AG04449 (cell line): ENCODE measurements around the gene MAPK11.

Experiments used
- CTCF ChIA-PET: fragments of 350-600 bp; formaldehyde crosslinking; extraction: SDS; loops from one replicate; lab custom pipeline; 2021; ENCODE audit warnings: antibody characterized with exemption; lab: Yijun Ruan, JAX
- POLR2A ChIA-PET: fragments of 400-600, 350-600 bp; formaldehyde crosslinking; extraction: SDS; loops from one replicate; lab custom pipeline; 2020; ENCODE audit warnings: antibody characterized with exemption, inconsistent platforms; lab: Yijun Ruan, JAX
- DNase-seq: peaks from one replicate; pipeline ENCODE4 v3.0.0-alpha.2; 2010; ENCODE audit warnings: low read depth, low spot score
- H3K4me3 ChIP-seq: 2 replicates; pipeline ENCODE4 v1.5.1; 2011; ENCODE audit warnings: low read depth, mild to moderate bottlenecking, control low read depth, low read length
- TF ChIP-seq, protein P1 (sequence below): IDR thresholded peaks from one replicate; pipeline ENCODE4 v1.5.1; 2011; ENCODE audit warnings: mild to moderate bottlenecking, moderate library complexity, low read length, control low read depth, inconsistent platforms; ENCODE audit not compliant: insufficient read depth; ENCODE audit errors: missing control alignments

The MAPK11 gene

DNA sequence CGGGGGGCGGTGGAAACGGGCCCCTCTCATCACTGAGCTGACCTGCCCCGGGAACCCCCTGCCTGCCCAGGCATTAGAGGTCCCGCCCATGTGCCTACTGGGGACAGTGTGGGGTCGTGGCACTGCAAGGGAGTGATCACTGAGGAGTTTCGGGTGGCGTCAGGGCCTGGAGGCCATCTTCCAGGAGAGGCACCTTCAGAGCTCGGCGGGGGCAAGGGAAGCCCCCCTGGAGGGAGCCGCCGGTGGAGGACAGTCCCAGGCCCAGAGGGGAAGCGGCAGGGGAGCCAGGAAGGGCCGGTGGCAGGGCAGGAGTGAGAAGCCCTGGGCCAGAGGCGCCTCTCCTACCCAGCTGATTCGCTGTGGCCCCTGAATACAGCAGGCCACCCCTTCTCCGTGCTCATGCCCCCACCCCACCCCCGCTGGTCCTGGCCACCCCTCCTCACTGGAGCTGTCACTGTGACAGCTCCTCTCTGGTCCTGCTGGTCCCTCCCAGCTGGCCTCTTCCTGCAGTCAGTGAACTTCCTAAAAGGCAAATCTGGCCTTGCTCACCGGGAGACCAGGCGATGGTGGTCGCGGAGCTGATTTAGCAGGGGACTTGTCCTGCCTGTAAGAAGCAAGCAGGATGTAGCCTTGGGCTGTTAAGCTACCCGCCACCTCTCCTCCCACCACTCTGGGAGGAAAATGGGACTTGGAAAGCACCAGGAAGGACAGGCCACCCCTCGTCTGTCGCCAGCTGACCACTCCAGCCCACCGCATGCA is 2.0 kb upstream of the MAPK11 start:
- DNase-seq = no peak
- H3K4me3 ChIP-seq = no peak overlapping the region; the same call in 1 of the 2 replicates
- POLR2A ChIA-PET = interaction anchor here (1.0 to 1.4 kb wide), 3 partner anchors 10 to 30 kb away, joined by 3 to 7 read pairs (median 3); no protein-coding TSS in a partner anchor
- TF ChIP-seq, protein P1, sequence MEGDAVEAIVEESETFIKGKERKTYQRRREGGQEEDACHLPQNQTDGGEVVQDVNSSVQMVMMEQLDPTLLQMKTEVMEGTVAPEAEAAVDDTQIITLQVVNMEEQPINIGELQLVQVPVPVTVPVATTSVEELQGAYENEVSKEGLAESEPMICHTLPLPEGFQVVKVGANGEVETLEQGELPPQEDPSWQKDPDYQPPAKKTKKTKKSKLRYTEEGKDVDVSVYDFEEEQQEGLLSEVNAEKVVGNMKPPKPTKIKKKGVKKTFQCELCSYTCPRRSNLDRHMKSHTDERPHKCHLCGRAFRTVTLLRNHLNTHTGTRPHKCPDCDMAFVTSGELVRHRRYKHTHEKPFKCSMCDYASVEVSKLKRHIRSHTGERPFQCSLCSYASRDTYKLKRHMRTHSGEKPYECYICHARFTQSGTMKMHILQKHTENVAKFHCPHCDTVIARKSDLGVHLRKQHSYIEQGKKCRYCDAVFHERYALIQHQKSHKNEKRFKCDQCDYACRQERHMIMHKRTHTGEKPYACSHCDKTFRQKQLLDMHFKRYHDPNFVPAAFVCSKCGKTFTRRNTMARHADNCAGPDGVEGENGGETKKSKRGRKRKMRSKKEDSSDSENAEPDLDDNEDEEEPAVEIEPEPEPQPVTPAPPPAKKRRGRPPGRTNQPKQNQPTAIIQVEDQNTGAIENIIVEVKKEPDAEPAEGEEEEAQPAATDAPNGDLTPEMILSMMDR = no peak
- CTCF ChIA-PET = interaction anchor here (0.7 to 4.9 kb wide), 16 partner anchors 8 to 69 kb away, joined by 3 to 31 read pairs (median 4); partner anchors contain the start of gene HDAC10

DNA sequence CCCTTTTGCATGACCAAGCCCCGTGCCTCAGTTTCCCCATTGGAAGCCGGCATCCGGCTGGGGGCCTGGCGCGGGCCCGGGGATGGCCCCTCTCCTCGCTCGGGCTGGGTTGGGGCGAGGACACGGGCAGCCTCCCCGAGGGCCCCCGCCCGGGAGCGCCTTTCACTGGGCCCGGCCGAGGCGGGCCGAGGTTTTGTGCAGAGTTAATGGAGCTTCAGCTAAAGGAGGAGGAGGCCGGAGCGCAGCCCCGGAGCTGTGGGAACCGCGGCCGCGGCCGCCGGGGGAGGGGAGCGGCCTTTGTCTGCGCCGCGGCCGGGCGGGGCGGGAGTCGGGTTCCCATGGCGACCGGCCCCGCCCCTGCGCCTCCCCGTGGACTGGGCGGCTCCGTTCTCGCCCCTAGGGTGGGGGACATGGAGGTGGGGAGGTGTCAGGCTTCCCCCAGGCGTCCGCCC is 1.4 kb upstream of the MAPK11 start:
- CTCF ChIA-PET = interaction anchor here (1.0 to 4.9 kb wide), 9 partner anchors 10 to 70 kb away, joined by 3 to 31 read pairs (median 4); no protein-coding TSS in a partner anchor
- no peak for DNase-seq
- POLR2A ChIA-PET = interaction anchor here (0.5 to 1.3 kb wide), 4 partner anchors 11 to 216 kb away, joined by 3 to 7 read pairs (median 3); no protein-coding TSS in a partner anchor
- peak overlapping the region; percentile 58 for H3K4me3 ChIP-seq
- TF ChIP-seq, protein P1 = peak; percentile 49

DNA sequence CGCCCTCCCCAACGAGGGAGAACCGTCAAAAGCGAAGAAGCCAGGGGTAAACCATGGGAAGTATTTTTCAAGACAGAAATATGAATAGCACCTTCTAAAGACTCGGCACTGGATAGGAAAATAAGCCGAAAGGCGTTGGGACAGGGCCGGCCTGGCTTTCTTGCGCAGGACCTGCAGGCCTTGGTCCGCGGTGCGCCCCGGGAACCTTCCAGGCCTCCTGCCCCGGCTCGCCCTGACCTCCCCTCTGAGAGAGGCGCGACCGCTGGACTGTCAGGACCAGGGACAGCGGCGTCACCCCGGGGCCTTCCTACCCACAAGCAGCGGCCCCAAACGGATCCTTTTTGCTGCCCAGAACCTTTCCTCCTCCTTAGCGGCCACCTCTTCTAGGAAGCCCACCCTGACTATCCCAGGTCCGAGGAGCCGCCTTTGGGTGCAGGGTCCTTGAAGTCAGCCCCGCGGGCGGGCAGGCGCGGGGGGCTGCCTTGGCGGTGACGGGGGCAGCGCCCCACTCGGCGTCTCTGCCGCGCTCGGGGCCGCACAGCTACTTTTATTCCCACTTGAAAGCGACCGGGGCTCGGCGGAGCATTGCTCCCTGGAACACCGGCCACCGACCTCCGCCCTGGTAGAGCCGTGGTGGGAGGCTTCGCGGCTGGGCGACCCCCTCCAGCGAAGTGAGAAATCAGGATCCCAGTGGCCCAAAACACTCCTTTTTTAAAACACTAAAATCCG is 650 bp upstream of the MAPK11 start:
- DNase-seq = no peak
- H3K4me3 ChIP-seq = peak overlapping the region; percentile 58
- ChIA-PET POLR2A (interaction anchor here (0.5 to 1.3 kb wide), 4 partner anchors 10 to 216 kb away, joined by 3 to 7 read pairs (median 3); no protein-coding TSS in a partner anchor), CTCF (interaction anchor here (1.0 to 4.9 kb wide), 6 partner anchors 11 to 71 kb away, joined by 3 to 31 read pairs (median 5); no protein-coding TSS in a partner anchor)
- TF ChIP-seq, protein P1 = no peak

DNA sequence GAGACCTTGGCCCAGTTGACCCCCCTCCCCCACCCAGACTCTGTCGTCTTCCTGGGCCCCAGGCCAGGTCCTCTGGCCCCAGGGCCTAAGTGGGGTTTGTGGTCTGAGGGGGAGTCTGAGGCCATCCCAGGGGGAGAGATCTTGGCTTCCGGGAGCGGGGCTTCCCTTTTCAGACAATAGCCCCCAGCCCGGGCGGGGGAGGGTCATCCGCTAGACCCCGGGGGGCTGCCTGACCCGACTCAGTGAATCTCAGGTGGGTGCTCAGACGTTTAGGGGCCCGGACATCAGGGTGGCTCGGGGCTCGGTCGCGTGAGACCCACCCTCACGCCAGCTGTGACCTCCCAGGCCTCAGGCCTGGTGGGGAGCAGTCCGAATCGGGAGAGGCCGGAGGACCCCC is 609 bp downstream of the MAPK11 start:
- H3K4me3 ChIP-seq = peak overlapping the region; percentile 58
- TF ChIP-seq, protein P1 = no peak
- POLR2A ChIA-PET = interaction anchor here (0.8 to 1.0 kb wide), 2 partner anchors 18 to 19 kb away, joined by 3 to 6 read pairs; partner anchors contain the start of gene HDAC10
- DNase-seq = no peak
- CTCF ChIA-PET = interaction anchor here (1.2 to 4.9 kb wide), 3 partner anchors 12 to 72 kb away, joined by 4 to 31 read pairs (median 4); no protein-coding TSS in a partner anchor

DNA sequence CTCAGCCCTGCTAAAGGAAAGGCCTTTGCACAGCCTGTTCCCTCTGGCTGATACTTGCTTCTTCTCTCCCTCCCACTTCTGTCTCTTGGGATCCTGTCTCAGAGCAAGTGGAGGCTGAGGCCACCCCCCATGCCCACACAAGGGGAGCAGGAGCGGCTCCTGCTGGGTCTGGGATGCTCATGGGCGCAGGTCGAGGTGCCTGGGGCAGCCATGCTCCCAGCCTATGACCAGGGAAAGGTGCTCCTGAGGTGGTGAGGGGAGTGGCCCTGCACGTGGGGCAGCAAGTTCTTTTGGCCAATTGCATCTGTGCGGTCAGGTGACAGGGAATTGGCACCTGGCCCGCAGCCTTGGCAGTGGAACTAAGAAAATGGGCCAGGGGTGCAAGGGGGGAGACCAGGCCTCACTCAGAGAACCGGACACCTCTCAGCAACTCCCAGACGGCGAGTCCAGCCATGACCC is 1.5 kb downstream of the MAPK11 start:
- H3K4me3 ChIP-seq = no peak overlapping the region
- TF ChIP-seq, protein P1 = no peak
- no peak for DNase-seq
- CTCF ChIA-PET = interaction anchor here (3.2 kb wide), 1 partner anchor 73 kb away, joined by 12 read pairs; no protein-coding TSS in a partner anchor
- POLR2A ChIA-PET = interaction anchor here (0.8 kb wide), 1 partner anchor 18 kb away, joined by 6 read pairs; the partner anchor contains the start of gene HDAC10
